HepG2 (cell line): Measurements from ENCODE around the gene SERPINA3. TPM values are rescaled to one million over a fixed set of nuclear protein-coding genes. Genes with fewer than 3 reads are reported as not detected.

Experiments used
- CBFB ChIP-seq: sonication (generic); formaldehyde crosslinking; IDR thresholded peaks from 2 replicates; pipeline ENCODE4 v1.4.0; 2020; ENCODE audit warnings: missing genetic modification reagents
- HOXA5 ChIP-seq: sonication (generic); formaldehyde crosslinking; IDR thresholded peaks from 2 replicates; pipeline ENCODE4 v1.4.0; 2020; ENCODE audit warnings: missing genetic modification reagents
- RFXANK ChIP-seq: IDR thresholded peaks from 2 replicates; pipeline ENCODE4 v1.6.1; 2016
- SP1 ChIP-seq, 2 experiments: fragments of 450-650 bp in 1 of 2; sonication (generic) in 1 of 2; formaldehyde crosslinking in 1 of 2; IDR thresholded peaks; 2 replicates each; pipeline versions ENCODE4 v1.4.0 to v1.6.1; 2016 to 2020; ENCODE audit warnings: missing genetic modification reagents in 1 of 2
- ZBTB8A ChIP-seq: sonication (generic); formaldehyde crosslinking; IDR thresholded peaks from 2 replicates; pipeline ENCODE4 v1.4.0; 2020; ENCODE audit warnings: mild to moderate bottlenecking, low read depth, missing genetic modification reagents, borderline replicate concordance
- ZFAT ChIP-seq: sonication (generic); formaldehyde crosslinking; conservative IDR thresholded peaks from 2 replicates; pipeline ENCODE4 v1.8.1; 2023; ENCODE audit warnings: missing genetic modification reagents, inconsistent platforms
- ZNF138 ChIP-seq: sonication (generic); formaldehyde crosslinking; IDR thresholded peaks from 2 replicates; pipeline ENCODE4 v1.5.0; 2020; ENCODE audit warnings: mild to moderate bottlenecking, low read depth, missing genetic modification reagents
- ZNF207 ChIP-seq: fragments of 450-650 bp; IDR thresholded peaks from 2 replicates; pipeline ENCODE4 v1.6.1; 2016; ENCODE audit warnings: antibody characterized with exemption, borderline replicate concordance
- polyA plus RNA-seq, 8 experiments: library from polyadenylated mRNA; depleted of rRNA in 3 of 8; stranded (reverse) in 7 of 8; unstranded in 1 of 8; fragments of >200 nt; fragmentation: Illumina TruSeq in 4 of 8; extraction: Trizol in 4 of 8; gene quantifications; 2 replicates each; pipeline versions ENCODE4 v1.2.1 to v1.2.3, GENCODE V29; 2011 to 2016; ENCODE audit warnings: low read depth in 4 of 8, missing spikeins in 1 of 8, mixed read lengths in 1 of 8; ENCODE audit not compliant: insufficient read depth in 1 of 8
- total RNA-seq, 5 experiments: library from RNA; depleted of rRNA; stranded (reverse); fragments of >200 nt; fragmentation: Illumina TruSeq; extraction: Trizol; gene quantifications; 2 replicates each; pipeline ENCODE4 v1.2.3, GENCODE V29; 2016; ENCODE audit warnings: low read depth in 1 of 5
- TF ChIP-seq, protein P1 (sequence below), 2 experiments: IDR thresholded peaks; 2 replicates each; pipeline ENCODE4 v1.6.1; 2011 to 2012; ENCODE audit warnings: low read length in 2 of 2, borderline replicate concordance in 1 of 2, low read depth in 1 of 2, mild to moderate bottlenecking in 1 of 2, moderate library complexity in 1 of 2
- TF ChIP-seq, protein P2 (sequence below): sonication (generic); formaldehyde crosslinking; IDR thresholded peaks from 2 replicates; pipeline ENCODE4 v1.4.0; 2020; ENCODE audit warnings: missing genetic modification reagents, borderline replicate concordance
- TF ChIP-seq, protein P3 (sequence below): sonication (generic); formaldehyde crosslinking; IDR thresholded peaks from 2 replicates; pipeline ENCODE4 v1.4.0; 2020; ENCODE audit warnings: missing genetic modification reagents
- TF ChIP-seq, protein P4 (sequence below): sonication (generic); formaldehyde crosslinking; IDR thresholded peaks from 2 replicates; pipeline ENCODE4 v1.4.0; 2020; ENCODE audit warnings: missing genetic modification reagents, mild to moderate bottlenecking, borderline replicate concordance
- TF ChIP-seq, protein P5 (sequence below): IDR thresholded peaks from 2 replicates; pipeline ENCODE4 v1.6.1; 2016; ENCODE audit warnings: missing compliant biosample characterization, missing genetic modification reagents, borderline replicate concordance
- TF ChIP-seq, protein P6 (sequence below), 2 experiments: sonication (generic) in 1 of 2; formaldehyde crosslinking in 1 of 2; IDR thresholded peaks; 2 replicates each; pipeline versions ENCODE4 v1.4.0 to v1.6.1; 2018 to 2020; ENCODE audit warnings: missing genetic modification reagents in 2 of 2, borderline replicate concordance in 1 of 2, low read depth in 1 of 2, mild to moderate bottlenecking in 1 of 2, missing biosample characterization in 1 of 2

Gene SERPINA3
- total and polyA plus RNA-seq, 2 of the 13 experiments (the other 11 are each of a cell fraction or from before 2014, with no cell fraction given): 825 to 2,200 TPM

DNA sequence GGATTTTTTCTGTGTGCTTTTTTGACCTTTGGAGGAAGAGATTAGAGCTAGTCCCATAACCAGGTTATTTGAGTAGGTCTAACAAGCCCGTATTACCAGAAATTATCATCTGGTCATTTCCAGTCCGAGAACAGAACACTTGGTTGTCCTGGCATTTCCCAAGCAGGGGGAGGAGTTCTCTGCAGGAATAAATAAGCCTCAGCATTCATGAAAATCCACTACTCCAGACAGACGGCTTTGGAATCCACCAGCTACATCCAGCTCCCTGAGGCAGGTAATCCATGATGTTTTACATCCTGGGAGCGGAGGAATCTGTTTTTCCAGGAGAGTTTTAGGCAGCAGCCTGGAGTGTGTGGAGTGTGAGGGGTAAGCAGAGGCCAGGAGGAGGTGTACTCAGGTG lies at the start of gene SERPINA3 (continued):
- TF ChIP-seq, protein P1, sequence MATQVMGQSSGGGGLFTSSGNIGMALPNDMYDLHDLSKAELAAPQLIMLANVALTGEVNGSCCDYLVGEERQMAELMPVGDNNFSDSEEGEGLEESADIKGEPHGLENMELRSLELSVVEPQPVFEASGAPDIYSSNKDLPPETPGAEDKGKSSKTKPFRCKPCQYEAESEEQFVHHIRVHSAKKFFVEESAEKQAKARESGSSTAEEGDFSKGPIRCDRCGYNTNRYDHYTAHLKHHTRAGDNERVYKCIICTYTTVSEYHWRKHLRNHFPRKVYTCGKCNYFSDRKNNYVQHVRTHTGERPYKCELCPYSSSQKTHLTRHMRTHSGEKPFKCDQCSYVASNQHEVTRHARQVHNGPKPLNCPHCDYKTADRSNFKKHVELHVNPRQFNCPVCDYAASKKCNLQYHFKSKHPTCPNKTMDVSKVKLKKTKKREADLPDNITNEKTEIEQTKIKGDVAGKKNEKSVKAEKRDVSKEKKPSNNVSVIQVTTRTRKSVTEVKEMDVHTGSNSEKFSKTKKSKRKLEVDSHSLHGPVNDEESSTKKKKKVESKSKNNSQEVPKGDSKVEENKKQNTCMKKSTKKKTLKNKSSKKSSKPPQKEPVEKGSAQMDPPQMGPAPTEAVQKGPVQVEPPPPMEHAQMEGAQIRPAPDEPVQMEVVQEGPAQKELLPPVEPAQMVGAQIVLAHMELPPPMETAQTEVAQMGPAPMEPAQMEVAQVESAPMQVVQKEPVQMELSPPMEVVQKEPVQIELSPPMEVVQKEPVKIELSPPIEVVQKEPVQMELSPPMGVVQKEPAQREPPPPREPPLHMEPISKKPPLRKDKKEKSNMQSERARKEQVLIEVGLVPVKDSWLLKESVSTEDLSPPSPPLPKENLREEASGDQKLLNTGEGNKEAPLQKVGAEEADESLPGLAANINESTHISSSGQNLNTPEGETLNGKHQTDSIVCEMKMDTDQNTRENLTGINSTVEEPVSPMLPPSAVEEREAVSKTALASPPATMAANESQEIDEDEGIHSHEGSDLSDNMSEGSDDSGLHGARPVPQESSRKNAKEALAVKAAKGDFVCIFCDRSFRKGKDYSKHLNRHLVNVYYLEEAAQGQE (IDR thresholded peaks at IDR 0.05; ENCODE audit: borderline replicate concordance in 1 of 2, low read depth in 1 of 2, low read length in 2 of 2): no peak
- TF ChIP-seq, protein P2, sequence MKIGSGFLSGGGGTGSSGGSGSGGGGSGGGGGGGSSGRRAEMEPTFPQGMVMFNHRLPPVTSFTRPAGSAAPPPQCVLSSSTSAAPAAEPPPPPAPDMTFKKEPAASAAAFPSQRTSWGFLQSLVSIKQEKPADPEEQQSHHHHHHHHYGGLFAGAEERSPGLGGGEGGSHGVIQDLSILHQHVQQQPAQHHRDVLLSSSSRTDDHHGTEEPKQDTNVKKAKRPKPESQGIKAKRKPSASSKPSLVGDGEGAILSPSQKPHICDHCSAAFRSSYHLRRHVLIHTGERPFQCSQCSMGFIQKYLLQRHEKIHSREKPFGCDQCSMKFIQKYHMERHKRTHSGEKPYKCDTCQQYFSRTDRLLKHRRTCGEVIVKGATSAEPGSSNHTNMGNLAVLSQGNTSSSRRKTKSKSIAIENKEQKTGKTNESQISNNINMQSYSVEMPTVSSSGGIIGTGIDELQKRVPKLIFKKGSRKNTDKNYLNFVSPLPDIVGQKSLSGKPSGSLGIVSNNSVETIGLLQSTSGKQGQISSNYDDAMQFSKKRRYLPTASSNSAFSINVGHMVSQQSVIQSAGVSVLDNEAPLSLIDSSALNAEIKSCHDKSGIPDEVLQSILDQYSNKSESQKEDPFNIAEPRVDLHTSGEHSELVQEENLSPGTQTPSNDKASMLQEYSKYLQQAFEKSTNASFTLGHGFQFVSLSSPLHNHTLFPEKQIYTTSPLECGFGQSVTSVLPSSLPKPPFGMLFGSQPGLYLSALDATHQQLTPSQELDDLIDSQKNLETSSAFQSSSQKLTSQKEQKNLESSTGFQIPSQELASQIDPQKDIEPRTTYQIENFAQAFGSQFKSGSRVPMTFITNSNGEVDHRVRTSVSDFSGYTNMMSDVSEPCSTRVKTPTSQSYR (CRISPR knock-in tag): peak; percentile 55; the same call in 1 of the 2 replicates
- TF ChIP-seq HOXA5 (CRISPR knock-in tag): 0 out of 2 replicates have a peak, but pooled peaks have one; percentile 43
- no peak for TF ChIP-seq ZNF207
- no peak for TF ChIP-seq RFXANK (CRISPR knock-in tag)
- TF ChIP-seq ZBTB8A (CRISPR knock-in tag): no peak
- no peak for TF ChIP-seq ZNF138 (CRISPR knock-in tag)
- TF ChIP-seq, protein P3, sequence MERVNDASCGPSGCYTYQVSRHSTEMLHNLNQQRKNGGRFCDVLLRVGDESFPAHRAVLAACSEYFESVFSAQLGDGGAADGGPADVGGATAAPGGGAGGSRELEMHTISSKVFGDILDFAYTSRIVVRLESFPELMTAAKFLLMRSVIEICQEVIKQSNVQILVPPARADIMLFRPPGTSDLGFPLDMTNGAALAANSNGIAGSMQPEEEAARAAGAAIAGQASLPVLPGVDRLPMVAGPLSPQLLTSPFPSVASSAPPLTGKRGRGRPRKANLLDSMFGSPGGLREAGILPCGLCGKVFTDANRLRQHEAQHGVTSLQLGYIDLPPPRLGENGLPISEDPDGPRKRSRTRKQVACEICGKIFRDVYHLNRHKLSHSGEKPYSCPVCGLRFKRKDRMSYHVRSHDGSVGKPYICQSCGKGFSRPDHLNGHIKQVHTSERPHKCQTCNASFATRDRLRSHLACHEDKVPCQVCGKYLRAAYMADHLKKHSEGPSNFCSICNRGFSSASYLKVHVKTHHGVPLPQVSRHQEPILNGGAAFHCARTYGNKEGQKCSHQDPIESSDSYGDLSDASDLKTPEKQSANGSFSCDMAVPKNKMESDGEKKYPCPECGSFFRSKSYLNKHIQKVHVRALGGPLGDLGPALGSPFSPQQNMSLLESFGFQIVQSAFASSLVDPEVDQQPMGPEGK (CRISPR knock-in tag): no peak; the same call in 1 of the 2 replicates
- TF ChIP-seq, protein P4, sequence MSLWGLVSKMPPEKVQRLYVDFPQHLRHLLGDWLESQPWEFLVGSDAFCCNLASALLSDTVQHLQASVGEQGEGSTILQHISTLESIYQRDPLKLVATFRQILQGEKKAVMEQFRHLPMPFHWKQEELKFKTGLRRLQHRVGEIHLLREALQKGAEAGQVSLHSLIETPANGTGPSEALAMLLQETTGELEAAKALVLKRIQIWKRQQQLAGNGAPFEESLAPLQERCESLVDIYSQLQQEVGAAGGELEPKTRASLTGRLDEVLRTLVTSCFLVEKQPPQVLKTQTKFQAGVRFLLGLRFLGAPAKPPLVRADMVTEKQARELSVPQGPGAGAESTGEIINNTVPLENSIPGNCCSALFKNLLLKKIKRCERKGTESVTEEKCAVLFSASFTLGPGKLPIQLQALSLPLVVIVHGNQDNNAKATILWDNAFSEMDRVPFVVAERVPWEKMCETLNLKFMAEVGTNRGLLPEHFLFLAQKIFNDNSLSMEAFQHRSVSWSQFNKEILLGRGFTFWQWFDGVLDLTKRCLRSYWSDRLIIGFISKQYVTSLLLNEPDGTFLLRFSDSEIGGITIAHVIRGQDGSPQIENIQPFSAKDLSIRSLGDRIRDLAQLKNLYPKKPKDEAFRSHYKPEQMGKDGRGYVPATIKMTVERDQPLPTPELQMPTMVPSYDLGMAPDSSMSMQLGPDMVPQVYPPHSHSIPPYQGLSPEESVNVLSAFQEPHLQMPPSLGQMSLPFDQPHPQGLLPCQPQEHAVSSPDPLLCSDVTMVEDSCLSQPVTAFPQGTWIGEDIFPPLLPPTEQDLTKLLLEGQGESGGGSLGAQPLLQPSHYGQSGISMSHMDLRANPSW (CRISPR knock-in tag): no peak
- TF ChIP-seq ZFAT: no peak
- TF ChIP-seq CBFB (CRISPR knock-in tag): no peak
- TF ChIP-seq, protein P5, sequence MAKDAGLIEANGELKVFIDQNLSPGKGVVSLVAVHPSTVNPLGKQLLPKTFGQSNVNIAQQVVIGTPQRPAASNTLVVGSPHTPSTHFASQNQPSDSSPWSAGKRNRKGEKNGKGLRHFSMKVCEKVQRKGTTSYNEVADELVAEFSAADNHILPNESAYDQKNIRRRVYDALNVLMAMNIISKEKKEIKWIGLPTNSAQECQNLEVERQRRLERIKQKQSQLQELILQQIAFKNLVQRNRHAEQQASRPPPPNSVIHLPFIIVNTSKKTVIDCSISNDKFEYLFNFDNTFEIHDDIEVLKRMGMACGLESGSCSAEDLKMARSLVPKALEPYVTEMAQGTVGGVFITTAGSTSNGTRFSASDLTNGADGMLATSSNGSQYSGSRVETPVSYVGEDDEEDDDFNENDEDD (CRISPR knock-in tag): no peak
- TF ChIP-seq SP1 (IDR thresholded peaks at IDR 0.05): no peak
- no peak for TF ChIP-seq SP1 (CRISPR knock-in tag; IDR thresholded peaks at IDR 0.05)
- TF ChIP-seq, protein P6, sequence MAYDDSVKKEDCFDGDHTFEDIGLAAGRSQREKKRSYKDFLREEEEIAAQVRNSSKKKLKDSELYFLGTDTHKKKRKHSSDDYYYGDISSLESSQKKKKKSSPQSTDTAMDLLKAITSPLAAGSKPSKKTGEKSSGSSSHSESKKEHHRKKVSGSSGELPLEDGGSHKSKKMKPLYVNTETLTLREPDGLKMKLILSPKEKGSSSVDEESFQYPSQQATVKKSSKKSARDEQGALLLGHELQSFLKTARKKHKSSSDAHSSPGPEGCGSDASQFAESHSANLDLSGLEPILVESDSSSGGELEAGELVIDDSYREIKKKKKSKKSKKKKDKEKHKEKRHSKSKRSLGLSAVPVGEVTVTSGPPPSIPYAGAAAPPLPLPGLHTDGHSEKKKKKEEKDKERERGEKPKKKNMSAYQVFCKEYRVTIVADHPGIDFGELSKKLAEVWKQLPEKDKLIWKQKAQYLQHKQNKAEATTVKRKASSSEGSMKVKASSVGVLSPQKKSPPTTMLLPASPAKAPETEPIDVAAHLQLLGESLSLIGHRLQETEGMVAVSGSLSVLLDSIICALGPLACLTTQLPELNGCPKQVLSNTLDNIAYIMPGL (CRISPR knock-in tag; IDR thresholded peaks at IDR 0.05; ENCODE audit: borderline replicate concordance in 1 of 2, low read depth in 1 of 2): no peak
